DOHH2 (cell line): ENCODE data around the gene SAA2.

Source experiments
- EZH2phosphoT487 ChIP-seq: fragments of 200-600 bp; sonication (generic); IDR thresholded peaks from 2 replicates; pipeline ENCODE4 v1.6.1; 2017; ENCODE audit warnings: borderline replicate concordance, mild to moderate bottlenecking, antibody characterized with exemption, low read length, moderate library complexity, mixed read lengths
- TF ChIP-seq, protein P1 (sequence below): fragments of 200-600 bp; sonication (generic); IDR thresholded peaks from one replicate; pipeline ENCODE4 v1.5.1; 2014; ENCODE audit warnings: antibody characterized with exemption, mild to moderate bottlenecking, low read depth, low read length; ENCODE audit not compliant: poor library complexity, severe bottlenecking

GRCh38 chr11:18233912-18234311 lies 14.6 kb downstream of the SAA2 start:
- TF ChIP-seq, protein P1, sequence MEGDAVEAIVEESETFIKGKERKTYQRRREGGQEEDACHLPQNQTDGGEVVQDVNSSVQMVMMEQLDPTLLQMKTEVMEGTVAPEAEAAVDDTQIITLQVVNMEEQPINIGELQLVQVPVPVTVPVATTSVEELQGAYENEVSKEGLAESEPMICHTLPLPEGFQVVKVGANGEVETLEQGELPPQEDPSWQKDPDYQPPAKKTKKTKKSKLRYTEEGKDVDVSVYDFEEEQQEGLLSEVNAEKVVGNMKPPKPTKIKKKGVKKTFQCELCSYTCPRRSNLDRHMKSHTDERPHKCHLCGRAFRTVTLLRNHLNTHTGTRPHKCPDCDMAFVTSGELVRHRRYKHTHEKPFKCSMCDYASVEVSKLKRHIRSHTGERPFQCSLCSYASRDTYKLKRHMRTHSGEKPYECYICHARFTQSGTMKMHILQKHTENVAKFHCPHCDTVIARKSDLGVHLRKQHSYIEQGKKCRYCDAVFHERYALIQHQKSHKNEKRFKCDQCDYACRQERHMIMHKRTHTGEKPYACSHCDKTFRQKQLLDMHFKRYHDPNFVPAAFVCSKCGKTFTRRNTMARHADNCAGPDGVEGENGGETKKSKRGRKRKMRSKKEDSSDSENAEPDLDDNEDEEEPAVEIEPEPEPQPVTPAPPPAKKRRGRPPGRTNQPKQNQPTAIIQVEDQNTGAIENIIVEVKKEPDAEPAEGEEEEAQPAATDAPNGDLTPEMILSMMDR: no peak
- no peak for TF ChIP-seq EZH2phosphoT487
